Stimulated activated CD4-positive, alpha-beta T cell treated with anti-CD3 and anti-CD28 coated beads, Interleukin-1b, Interleukin-23, amount 100 ng/mL, for 1 hour (primary cell): ENCODE measurements around the gene TRERF1.
A peak's percentile ranks its signal among the peaks of the same experiment; 100 is the strongest.
"Not testable (repeated sequence)": the region's sequence is repeated elsewhere in the genome, so short reads cannot be mapped to it uniquely, and the experiment has no call there.

Experiments used
- DNase-seq, 2 donors: peaks; one replicate each; pipeline ENCODE4 v3.0.0-alpha.2; 2020; ENCODE audit warnings: low read depth in 2 of 2

Gene TRERF1, protein sequence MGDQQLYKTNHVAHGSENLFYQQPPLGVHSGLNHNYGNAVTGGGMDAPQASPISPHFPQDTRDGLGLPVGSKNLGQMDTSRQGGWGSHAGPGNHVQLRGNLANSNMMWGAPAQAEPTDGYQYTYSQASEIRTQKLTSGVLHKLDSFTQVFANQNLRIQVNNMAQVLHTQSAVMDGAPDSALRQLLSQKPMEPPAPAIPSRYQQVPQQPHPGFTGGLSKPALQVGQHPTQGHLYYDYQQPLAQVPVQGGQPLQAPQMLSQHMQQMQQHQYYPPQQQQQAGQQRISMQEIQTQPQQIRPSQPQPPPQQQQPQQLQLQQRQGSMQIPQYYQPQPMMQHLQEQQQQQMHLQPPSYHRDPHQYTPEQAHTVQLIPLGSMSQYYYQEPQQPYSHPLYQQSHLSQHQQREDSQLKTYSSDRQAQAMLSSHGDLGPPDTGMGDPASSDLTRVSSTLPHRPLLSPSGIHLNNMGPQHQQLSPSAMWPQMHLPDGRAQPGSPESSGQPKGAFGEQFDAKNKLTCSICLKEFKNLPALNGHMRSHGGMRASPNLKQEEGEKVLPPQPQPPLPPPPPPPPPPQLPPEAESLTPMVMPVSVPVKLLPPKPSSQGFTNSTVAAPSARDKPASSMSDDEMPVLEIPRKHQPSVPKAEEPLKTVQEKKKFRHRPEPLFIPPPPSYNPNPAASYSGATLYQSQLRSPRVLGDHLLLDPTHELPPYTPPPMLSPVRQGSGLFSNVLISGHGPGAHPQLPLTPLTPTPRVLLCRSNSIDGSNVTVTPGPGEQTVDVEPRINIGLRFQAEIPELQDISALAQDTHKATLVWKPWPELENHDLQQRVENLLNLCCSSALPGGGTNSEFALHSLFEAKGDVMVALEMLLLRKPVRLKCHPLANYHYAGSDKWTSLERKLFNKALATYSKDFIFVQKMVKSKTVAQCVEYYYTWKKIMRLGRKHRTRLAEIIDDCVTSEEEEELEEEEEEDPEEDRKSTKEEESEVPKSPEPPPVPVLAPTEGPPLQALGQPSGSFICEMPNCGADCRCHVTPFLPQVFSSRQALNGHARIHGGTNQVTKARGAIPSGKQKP (N-terminal part only)

DNA sequence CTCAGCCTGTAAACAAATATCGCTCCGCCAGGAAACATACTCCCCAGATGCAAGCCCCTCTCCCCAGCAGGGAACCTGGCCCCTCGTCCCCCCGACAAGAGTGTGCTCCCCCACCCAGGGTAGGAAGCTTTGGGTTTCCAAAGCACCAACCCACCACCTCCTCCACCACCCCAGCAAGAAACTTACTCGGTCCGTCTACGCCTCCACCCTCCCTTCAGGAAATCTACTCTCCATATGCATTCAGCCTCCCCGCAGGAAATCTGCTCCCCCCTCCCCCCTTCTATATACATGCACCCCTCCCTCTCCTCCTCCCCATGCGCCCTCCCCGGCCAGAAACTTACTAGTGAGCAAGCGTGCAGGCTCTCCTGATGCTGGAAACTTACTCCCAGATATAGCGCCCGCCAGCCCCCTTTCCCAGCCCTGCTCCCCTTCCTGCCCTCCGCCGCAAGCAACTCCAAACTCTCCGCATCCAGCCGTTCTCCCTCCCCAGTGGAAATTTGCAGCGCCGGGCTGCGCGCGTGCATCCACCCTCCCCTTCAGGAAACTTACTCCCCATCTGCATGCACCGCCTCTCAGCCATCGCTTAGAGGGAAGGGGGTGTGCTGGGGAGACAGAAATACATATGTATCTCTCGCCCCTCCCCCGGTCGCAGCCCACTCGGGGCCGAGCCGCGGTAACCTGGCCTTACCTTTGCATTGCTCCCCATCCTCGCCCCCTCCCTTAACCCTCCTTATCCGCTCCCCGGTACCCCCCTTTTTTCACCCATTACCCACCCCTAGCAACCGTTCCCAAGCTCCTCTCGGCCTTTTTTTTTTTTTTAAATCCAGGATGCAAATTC lies at the start of gene TRERF1:
TRERF1 (minus strand) TSS at position 594 of the 838 bp plus-strand sequence. CDS start 182,336 bp downstream, outside the sequence.
- peak in 1 of 2 donors; percentile 29 for DNase-seq

DNA sequence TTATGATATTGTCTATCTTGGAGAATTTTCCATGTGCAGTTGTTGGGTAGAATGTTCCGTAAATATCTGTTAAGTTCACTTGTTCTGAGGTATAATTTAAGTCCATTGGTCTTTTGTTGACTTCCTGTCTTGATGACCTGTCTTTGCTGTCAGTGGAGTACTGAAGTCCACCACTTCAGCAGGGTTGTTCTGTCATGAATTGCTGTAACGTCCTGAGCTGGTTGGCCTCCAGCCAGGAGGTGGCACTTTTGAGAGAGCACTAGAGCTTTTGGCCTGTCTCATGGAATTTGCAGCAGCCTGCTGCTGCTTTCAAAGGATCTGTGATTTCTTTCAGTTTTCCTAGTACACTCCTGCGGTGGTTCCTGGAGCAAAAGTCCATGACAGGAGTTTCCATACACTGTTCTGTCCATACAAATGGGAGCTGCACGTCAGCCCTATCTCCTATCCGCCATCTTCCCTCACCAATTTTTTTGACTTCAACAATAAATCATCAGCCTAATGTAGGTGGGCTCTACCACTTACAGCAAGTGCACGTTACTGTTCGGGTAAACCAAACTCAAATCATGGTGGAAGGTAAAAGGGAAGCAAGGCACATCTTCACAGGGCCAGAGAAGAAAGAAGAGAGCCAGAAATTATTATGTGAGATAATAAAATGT lies 46.9 kb upstream of the TRERF1 start:
- DNase-seq = no peak

- DNase-seq = no peak
These were observed 42.3 kb upstream of the TRERF1 start for GRCh38 chr6:42493914-42494539.

DNA sequence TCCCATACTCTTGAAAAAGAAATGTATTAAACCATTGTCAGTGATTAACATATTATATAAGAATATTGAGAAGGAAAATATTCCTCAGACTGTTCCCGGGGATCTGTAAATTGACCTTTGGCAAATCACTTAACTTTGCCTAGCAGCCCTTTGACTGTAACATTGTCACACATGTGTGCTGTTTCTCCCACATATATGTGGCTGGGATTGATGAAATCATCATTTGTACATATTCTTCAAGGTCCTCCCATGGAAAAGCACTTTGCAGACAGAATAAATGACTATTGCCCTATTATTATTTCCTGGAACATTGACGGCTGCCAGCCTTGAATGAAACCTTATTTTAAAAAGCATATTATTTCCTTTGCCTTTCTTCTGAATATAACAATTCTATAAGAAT lies 36.4 kb upstream of the TRERF1 start:
- DNase-seq = no peak

DNA sequence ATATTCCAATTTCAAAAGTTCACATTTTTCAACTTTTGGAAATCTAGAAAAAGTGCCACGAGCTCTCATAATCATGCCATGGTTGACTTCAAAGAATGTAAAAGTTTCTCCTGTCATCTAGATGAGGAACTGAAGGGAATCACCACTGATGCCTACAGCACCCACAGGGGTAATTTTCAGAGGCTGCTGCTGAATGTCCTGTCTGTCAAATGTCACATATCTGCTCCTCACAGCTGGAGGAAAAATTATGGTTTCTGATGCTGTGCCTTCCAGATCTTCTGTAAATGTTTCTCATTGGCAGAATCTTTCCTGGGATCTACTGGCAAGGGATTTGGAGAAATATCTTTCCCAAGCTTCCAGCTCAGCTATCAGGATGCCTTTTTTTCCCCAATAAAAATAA lies 32.5 kb upstream of the TRERF1 start:
- DNase-seq = no peak

- no peak for DNase-seq
These were observed 30.4 kb upstream of the TRERF1 start for GRCh38 chr6:42482174-42482573.

DNA sequence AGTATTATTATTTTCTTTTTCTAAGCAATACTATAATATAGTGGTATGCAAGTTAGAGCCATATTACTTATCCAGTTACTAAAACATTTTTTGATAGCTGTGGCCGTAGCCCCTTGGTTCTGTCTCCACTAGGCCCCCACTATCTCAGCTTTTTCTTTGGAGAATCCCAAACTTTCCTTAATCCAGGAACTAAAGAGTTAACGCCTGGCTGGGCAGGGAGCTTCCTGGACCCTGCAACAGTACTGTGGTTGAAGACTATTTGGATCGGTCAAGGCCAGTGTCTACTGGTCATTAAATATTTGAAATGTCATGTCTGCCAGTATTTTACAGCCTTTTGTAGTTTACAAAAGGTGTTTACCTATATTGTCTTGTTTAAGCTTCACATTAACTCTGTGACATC lies 20.0 kb upstream of the TRERF1 start:
- no peak for DNase-seq

- no peak for DNase-seq
These were observed 19.4 kb upstream of the TRERF1 start for GRCh38 chr6:42471142-42471541.

GRCh38 chr6:42468273-42468672 lies 16.5 kb upstream of the TRERF1 start:
- DNase-seq = no peak

DNA sequence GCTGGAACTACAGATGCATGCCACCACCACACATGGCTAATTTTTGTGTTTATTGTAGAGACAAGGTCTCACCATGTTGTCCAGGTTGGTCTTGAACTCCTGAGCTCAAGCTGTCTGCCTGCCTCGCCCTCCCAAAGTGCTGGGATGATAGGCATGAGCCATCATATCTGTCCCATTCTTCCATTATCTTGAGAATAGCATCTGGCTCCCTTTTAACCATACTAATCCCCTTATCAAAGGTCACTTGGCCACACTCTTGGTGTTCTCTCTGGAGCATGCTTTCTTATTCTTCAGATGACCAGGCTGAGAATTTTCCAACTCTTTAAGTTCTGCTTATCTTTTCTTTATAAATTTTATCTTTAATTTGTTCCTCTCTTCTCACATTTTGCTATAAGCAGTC lies 15.9 kb upstream of the TRERF1 start:
- DNase-seq = no peak

DNA sequence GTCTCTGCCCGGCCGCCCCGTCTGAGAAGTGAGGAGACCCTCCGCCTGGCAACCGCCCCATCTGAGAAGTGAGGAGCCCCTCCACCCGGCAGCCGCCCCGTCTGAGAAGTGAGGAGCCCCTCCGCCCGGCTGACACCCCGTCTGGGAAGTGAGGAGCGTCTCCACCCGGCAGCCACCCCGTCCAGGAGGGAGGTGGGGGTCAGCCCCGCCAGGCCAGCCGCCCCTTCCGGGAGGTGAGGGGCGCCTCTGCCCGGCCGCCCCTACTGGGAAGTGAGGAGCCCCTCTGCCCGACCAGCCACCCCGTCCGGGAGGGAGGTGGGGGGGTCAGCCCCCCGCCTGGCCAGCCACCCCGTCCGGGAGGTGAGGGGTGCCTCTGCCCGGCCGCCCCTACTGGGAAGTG lies 14.7 kb upstream of the TRERF1 start:
- DNase-seq = not testable (repeated sequence)

DNA sequence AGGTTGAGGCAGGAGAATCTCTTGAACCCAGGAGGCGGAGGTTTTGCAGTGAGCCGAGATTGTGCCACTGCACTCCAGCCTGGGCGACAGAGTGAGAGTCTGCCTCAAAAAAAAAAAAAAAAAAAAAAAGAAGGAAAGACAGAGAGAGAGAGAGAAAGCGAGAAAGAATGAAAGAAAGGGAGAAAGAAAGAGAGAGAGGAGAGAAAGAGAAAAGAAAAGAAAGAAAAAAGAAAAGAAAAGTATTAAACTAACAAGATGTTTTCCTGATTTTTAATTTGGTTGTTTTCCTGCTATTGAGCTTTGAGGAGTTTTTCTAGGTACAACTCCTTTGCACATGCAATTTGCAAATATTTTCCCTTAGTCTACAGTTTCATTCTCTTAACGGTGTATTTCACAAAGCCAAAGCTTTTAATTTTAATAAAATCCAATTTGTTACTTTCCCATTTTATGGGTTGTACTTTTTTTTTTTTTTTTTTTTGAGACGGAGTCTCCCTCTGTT lies 10.8 kb upstream of the TRERF1 start:
- no peak for DNase-seq

GRCh38 chr6:42460883-42461282 lies 9.2 kb upstream of the TRERF1 start:
- no peak for DNase-seq

- no peak for DNase-seq
These were observed 8.2 kb upstream of the TRERF1 start for GRCh38 chr6:42459888-42460287.

- DNase-seq = no peak
These were observed 2.7 kb upstream of the TRERF1 start for GRCh38 chr6:42454428-42454791.

GRCh38 chr6:42453654-42454427 lies 2.1 kb upstream of the TRERF1 start:
- no peak for DNase-seq

DNA sequence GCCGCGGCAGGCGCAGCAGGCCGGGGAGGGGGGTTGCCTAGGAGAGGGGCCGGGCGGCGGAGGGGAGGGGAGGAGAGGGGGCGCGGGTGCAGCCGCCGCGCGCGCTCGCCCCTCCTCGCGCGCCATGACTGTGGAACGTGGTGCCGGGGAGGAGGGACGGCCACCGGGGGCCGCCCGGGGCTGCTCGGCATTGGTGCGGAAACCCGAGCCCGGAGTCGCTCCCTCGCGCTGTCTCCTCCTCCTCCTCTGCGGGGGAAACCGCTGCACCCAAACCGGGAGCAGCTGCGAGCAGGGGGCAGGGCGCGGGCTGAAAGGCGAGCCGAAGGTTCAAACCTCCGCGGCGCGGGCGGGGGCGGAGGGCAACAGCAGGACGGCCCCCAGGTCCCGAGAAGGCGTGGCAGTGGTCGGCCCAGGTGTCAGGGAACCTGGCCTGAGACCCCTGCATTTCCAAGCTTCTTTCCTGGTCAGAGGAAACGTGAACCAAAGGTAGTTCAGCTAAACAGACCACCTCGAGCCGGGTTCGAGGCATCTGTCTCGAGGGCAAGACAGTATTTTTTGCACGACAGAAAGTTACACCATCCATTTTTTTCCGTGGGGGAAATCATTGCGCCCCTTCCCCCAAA lies 1.4 kb upstream of the TRERF1 start:
- peak; percentile 41 to 56 for DNase-seq

DNA sequence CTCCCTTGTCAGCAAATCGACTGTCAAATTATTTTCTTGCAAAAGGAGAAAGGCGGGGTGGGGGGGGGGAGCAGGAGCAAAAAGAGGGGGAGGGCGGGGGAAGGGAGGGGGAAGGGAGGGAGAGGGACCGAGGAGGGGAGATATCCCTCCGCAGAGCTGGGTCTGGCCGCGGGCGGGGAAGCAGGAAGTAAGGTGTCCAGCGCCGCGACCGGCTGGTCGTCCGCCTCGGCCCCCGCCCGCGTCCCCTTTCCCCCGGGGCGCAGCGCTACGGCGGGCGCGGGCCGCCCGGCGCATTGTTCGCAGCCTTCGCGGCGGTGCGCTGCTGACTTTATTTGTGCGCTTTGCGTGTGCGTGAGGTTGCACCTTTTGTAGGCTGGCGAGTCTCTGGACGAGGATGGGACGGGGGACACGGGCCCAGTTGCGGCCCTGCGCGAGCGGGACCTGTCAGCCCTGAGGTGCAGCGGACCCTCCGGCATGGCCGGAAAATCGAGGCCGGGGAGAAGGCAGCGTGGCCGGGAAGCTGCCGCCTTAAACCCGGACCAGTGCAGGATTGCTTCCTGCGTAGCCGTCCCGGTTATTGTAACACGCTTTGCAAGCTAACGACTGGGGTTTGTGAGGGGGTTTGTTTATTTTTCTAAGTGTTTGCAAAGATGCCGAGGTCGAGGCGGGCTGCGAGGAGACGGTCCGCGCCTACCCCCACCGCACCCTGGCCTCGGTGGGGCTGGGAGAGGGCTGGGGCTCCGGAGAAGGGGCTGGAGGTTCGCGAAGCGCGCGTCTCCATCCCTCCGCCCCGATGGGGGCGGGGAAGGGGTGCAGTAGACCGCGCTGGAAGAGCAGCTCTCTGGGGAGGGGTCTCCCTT lies 675 bp upstream of the TRERF1 start:
- DNase-seq = peak in 1 of 2 donors; percentile 27
